ENCODE results near the gene FCSK. TPM values are rescaled to one million over a fixed set of nuclear protein-coding genes. Genes with fewer than 3 reads are reported as not detected.

The FCSK gene
- total RNA-seq, 2 experiments from 2014 or later, result 21.8 to 25.4 TPM

- Histone ChIP-seq H3K4me1 (ENCODE audit: insufficient read depth, low read length) (peaks cover 45% of the 10 kb centered on the region), H3K4me3 (ENCODE audit: low read length) (no peak overlapping the region), H3K36me3 (ENCODE audit: insufficient read depth, low read length) (peaks cover 54% of the 10 kb centered on the region), H3K27me3 (ENCODE audit: control insufficient read depth in 1 of 2, insufficient read depth in 2 of 2, low read length in 2 of 2) (no peaks in the 10 kb centered on the region), H3K27ac (ENCODE audit: low read depth in 1 of 2, low read length in 2 of 2) (no peak overlapping the region), H3K9me3 (ENCODE audit: control insufficient read depth in 1 of 2, insufficient read depth in 1 of 2, low read length in 2 of 2) (no peaks in the 10 kb centered on the region)
- Mint-ChIP-seq H3K4me3 (peak overlapping the region; percentile 47), H3K27me3 (no peaks in the 10 kb centered on the region), H3K9me3 (no peaks in the 10 kb centered on the region), H3K27ac (peak overlapping the region; percentile 97), H3K4me1 (ENCODE audit: low read depth) (peaks cover 57% of the 10 kb centered on the region), H3K36me3 (ENCODE audit: low read depth) (peaks cover 88% of the 10 kb centered on the region)
- no peak for ATAC-seq (ENCODE audit: poor library complexity)
- DNase-seq, result no peak
- CTCF ChIA-PET, result interaction anchor here (0.7 kb wide), 2 partner anchors 57 to 270 kb away, joined by 3 to 5 read pairs; no protein-coding TSS in a partner anchor
- no peak for TF ChIP-seq CTCF (IDR thresholded peaks at IDR 0.05)
- intact Hi-C loops (cut with DNase I, micrococcal nuclease), result loop anchor here (10.0 kb wide), 4 partner anchors 183 to 1993 kb away; partner anchors contain the start of genes COG8 (in 1 of the 2), DDX19A (in 1 of the 2), NIP7 (in 1 of the 2) and PDF (in 1 of the 2)
- POLR2A ChIA-PET, result interaction anchor here (1.0 kb wide), 1 partner anchor 146 kb away, joined by 3 read pairs; no protein-coding TSS in a partner anchor
Observed at GRCh38 chr16:70527315-70527996, 73.1 kb downstream of the FCSK start.

- no peaks in the 10 kb centered on the region for H3K27me3 ChIP-seq (ENCODE audit: control insufficient read depth in 1 of 2, insufficient read depth in 2 of 2, low read length in 2 of 2)
- peak; percentile 45 for ATAC-seq (ENCODE audit: poor library complexity)
- Mint-ChIP-seq H3K9me3 (no peaks in the 10 kb centered on the region), H3K4me3 (peak overlapping the region; percentile 64), H3K27ac (peak overlapping the region; percentile 65), H3K4me1 (ENCODE audit: low read depth) (peaks cover 55% of the 10 kb centered on the region), H3K27me3 (no peaks in the 10 kb centered on the region), H3K36me3 (ENCODE audit: low read depth) (peaks cover 88% of the 10 kb centered on the region)
- ChIA-PET CTCF (interaction anchor here (1.3 kb wide), 1 partner anchor 277 kb away, joined by 3 read pairs; no protein-coding TSS in a partner anchor), POLR2A (no interaction called here)
- peak in 4 of 14 experiments; percentile 17 to 61 (median 53) for DNase-seq
- intact Hi-C loops (cut with DNase I, micrococcal nuclease), result loop anchor here (1.0 to 10.0 kb wide), 5 partner anchors 184 to 1994 kb away; partner anchors contain the start of genes COG8 (in 1 of the 2), DDX19A (in 1 of the 2), NIP7 (in 1 of the 2) and PDF (in 1 of the 2)
- H3K27ac ChIP-seq (ENCODE audit: low read depth in 1 of 2, low read length in 2 of 2), result no peak overlapping the region
- TF ChIP-seq CTCF (IDR thresholded peaks at IDR 0.05), result peak; percentile 45
- H3K9me3 ChIP-seq (ENCODE audit: control insufficient read depth in 1 of 2, insufficient read depth in 1 of 2, low read length in 2 of 2), result no peaks in the 10 kb centered on the region
- H3K4me1 ChIP-seq (ENCODE audit: insufficient read depth, low read length), result peaks cover 43% of the 10 kb centered on the region
- H3K36me3 ChIP-seq (ENCODE audit: insufficient read depth, low read length), result peaks cover 72% of the 10 kb centered on the region
- no peak overlapping the region for H3K4me3 ChIP-seq (ENCODE audit: low read length)
Observed at GRCh38 chr16:70529051-70529777, 74.8 kb downstream of the FCSK start.

Other genes starting within 250 kb of the FCSK start
- gene EXOSC6, start 202.7 kb upstream of the FCSK start, total RNA-seq, result 10 to 100 TPM; 27.8 to 28.2 TPM
- gene AARS1, start 165.1 kb upstream of the FCSK start, total RNA-seq, result 10 to 100 TPM; 10.3 to 11.1 TPM
- 10 to 100 TPM; 23.0 TPM for gene DDX19B, start 155.4 kb upstream of the FCSK start, total RNA-seq
- 10 to 100 TPM; 57.1 to 57.3 TPM for gene DDX19A, start 107.7 kb upstream of the FCSK start, total RNA-seq
- gene ST3GAL2, start 15.5 kb upstream of the FCSK start, total RNA-seq, result 10 to 100 TPM in 1 of 2 experiments, 1 to 10 TPM in 1; 9.8 to 11.1 TPM
- 10 to 100 TPM; 15.9 to 19.3 TPM for gene COG4, start 69.0 kb downstream of the FCSK start, total RNA-seq
- gene SF3B3, start 69.2 kb downstream of the FCSK start, total RNA-seq, result 100 to 1,000 TPM; 130 to 140 TPM
- under 1 TPM; 0.84 to 0.88 TPM for gene IL34, start 192.0 kb downstream of the FCSK start, total RNA-seq
- gene MTSS2, start 231.5 kb downstream of the FCSK start, total RNA-seq, result 10 to 100 TPM; 15.4 to 16.4 TPM

Data from CD4-positive, alpha-beta T cell (primary cell).